ENCODE measurements around the gene RFC2.
A peak's percentile ranks its signal among the peaks of the same experiment; 100 is the strongest.
"Not testable (repeated sequence)": the region's sequence is repeated elsewhere in the genome, so short reads cannot be mapped to it uniquely, and the experiment has no call there.

RFC2 gene

GRCh38 chr7:74217455-74218342 is 36.5 kb downstream of the RFC2 start:
- peak; percentile 31 for DNase-seq (ENCODE audit: low spot score)

GRCh38 chr7:74216361-74216761 is 37.8 kb downstream of the RFC2 start:
- DNase-seq (ENCODE audit: low spot score): no peak

- DNase-seq (ENCODE audit: low spot score): no peak
These were observed 38.3 kb downstream of the RFC2 start for GRCh38 chr7:74215921-74216320.

- DNase-seq (ENCODE audit: low spot score): no peak
These were observed 39.2 kb downstream of the RFC2 start for GRCh38 chr7:74214816-74215630.

- DNase-seq (ENCODE audit: low spot score): no peak
These were observed 41.5 kb downstream of the RFC2 start for GRCh38 chr7:74212661-74213060.

GRCh38 chr7:74208241-74208640 is 46.0 kb downstream of the RFC2 start:
- not testable (repeated sequence) for DNase-seq (ENCODE audit: low spot score)

- no peak for DNase-seq (ENCODE audit: low spot score)
These were observed 46.6 kb downstream of the RFC2 start for GRCh38 chr7:74207586-74207985.

GRCh38 chr7:74206589-74207120 is 47.5 kb downstream of the RFC2 start:
- peak; percentile 84 for DNase-seq (ENCODE audit: low spot score)

GRCh38 chr7:74206052-74206451 is 48.1 kb downstream of the RFC2 start:
- not testable (repeated sequence) for DNase-seq (ENCODE audit: low spot score)

GRCh38 chr7:74203956-74204618 is 50.1 kb downstream of the RFC2 start:
- no peak for DNase-seq (ENCODE audit: low spot score)

- no peak for DNase-seq (ENCODE audit: low spot score)
These were observed 51.2 kb downstream of the RFC2 start for GRCh38 chr7:74202841-74203556.

- DNase-seq (ENCODE audit: low spot score): no peak
These were observed 54.4 kb downstream of the RFC2 start for GRCh38 chr7:74199551-74200355.

- DNase-seq (ENCODE audit: low spot score): no peak
These were observed 56.6 kb downstream of the RFC2 start for GRCh38 chr7:74197449-74198124.

GRCh38 chr7:74195968-74196654 is 58.1 kb downstream of the RFC2 start:
- not testable (repeated sequence) for DNase-seq (ENCODE audit: low spot score)

GRCh38 chr7:74195139-74195860 is 58.9 kb downstream of the RFC2 start:
- DNase-seq (ENCODE audit: low spot score): not testable (repeated sequence)

- DNase-seq (ENCODE audit: low spot score): no peak
These were observed 59.5 kb downstream of the RFC2 start for GRCh38 chr7:74194686-74195085.

GRCh38 chr7:74193913-74194312 is 60.3 kb downstream of the RFC2 start:
- DNase-seq (ENCODE audit: low spot score): no peak

- no peak for DNase-seq (ENCODE audit: low spot score)
These were observed 61.1 kb downstream of the RFC2 start for GRCh38 chr7:74193054-74193453.

- DNase-seq (ENCODE audit: low spot score): no peak
These were observed 63.0 kb downstream of the RFC2 start for GRCh38 chr7:74191231-74191630.

All from activated CD4-positive, alpha-beta T cell treated with anti-CD3 and anti-CD28 coated beads, Interleukin-2, Interleukin-4, amounts not matched to agents 100 ng/mL and 50 ng/mL, durations not matched to agents 16 hours and 8 hours (primary cell).